Measurements from ENCODE around the gene SLIT3.

SLIT3 gene

DNA sequence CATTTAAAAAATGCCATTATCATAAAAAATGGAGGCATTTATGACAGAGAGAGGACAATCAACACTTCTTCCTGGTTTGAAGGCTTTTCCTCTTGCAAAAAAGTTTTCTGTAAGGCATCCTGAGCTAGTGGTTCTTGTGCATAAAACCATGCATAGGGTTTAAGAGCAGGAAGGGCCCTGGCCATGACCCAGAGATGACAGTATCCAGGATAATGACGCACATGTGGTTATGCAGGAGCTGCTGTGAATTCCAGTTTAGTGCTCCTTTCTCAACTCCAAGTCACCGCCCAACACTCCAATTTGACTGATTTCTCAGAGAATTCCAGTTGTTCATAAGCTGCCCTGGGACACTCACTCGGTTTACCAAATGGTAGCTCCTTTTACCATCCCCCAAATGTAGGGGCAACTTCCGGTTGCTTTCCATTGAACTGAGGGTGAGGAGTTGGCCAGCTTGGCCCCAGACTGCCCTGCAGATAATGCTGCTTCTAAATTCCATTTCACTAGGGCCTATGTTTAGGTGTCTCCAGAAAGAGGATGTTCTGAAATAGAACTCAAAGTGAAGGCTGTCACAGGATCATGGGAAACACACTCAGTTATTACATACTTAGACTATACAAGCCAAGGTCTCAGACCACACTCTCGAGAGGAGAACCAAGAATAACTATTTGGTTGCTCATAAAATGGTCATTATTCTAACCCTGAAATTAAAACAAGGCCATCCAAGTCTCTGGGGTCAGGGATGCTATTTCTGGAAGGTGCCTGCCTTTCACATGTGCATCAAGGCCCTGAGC lies 179.1 kb downstream of the SLIT3 start:
- DNase-seq: no peak
- Histone ChIP-seq H3K79me2 (ENCODE audit: insufficient read depth, low read length) (no peaks in the 10 kb centered on the region), H3K9me3 (ENCODE audit: insufficient read depth, low read length, severe bottlenecking) (no peaks in the 10 kb centered on the region), H3K4me1 (ENCODE audit: insufficient read depth, low read length) (no peaks in the 10 kb centered on the region), H3K4me2 (ENCODE audit: insufficient read depth, low read length) (no peak overlapping the region), H3K27me3 (ENCODE audit: insufficient read depth, low read length, poor library complexity) (peaks cover 5% of the 10 kb centered on the region), H3K4me3 (ENCODE audit: low read depth in 1 of 2, low read length in 2 of 2) (no peak overlapping the region), H2AFZ (ENCODE audit: low read depth, low read length) (no peak overlapping the region), H4K20me1 (ENCODE audit: insufficient read depth, low read length) (no peaks in the 10 kb centered on the region), H3K27ac (ENCODE audit: low read length) (no peak overlapping the region), H3K36me3 (ENCODE audit: insufficient read depth, low read length) (no peaks in the 10 kb centered on the region), H3K9ac (ENCODE audit: low read depth, low read length) (no peak overlapping the region)
- TF ChIP-seq, protein P1, sequence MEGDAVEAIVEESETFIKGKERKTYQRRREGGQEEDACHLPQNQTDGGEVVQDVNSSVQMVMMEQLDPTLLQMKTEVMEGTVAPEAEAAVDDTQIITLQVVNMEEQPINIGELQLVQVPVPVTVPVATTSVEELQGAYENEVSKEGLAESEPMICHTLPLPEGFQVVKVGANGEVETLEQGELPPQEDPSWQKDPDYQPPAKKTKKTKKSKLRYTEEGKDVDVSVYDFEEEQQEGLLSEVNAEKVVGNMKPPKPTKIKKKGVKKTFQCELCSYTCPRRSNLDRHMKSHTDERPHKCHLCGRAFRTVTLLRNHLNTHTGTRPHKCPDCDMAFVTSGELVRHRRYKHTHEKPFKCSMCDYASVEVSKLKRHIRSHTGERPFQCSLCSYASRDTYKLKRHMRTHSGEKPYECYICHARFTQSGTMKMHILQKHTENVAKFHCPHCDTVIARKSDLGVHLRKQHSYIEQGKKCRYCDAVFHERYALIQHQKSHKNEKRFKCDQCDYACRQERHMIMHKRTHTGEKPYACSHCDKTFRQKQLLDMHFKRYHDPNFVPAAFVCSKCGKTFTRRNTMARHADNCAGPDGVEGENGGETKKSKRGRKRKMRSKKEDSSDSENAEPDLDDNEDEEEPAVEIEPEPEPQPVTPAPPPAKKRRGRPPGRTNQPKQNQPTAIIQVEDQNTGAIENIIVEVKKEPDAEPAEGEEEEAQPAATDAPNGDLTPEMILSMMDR (IDR thresholded peaks at IDR 0.05; ENCODE audit: borderline replicate concordance, extremely low read depth, low read length, poor library complexity, severe bottlenecking): no peak
- no peak for TF ChIP-seq EZH2 (IDR thresholded peaks at IDR 0.05; ENCODE audit: borderline replicate concordance, low read depth, low read length, severe bottlenecking)
- ATAC-seq (ENCODE audit: insufficient read depth, low read depth): no peak

DNA sequence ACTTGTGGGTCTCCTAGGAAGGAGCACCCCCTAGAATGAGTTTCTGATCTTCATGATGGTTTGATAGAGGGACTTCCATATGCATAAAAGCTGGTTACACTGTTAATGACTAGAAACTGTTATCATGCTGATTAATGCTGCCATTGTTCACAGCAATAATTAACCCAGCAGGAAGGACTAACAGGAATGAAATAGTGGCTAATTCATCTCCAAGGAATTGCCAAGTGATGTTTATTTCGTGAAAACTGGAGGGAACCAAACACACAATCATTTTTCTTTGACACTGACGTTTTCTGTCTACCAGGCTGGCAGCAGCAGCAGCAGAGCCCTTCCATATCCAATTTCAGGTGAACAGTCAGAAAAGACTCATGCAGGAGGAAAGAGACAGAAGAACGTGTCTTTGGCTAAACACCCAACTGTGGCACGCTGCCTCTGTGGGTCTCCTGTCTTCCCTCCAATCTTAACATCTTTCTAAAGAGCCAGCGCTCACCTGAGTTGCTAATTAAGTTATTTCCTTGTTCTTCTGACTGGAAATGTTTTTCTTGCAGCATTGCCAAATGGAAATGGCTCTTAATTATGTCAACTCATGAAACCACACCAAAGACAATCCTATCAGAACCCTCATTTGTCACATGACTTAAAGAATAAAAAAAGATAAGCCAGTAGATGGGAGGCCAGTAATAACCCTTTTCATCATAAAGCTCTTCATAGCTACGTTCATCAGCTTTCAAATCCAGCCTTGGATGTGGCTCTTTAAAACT lies 181.5 kb downstream of the SLIT3 start:
- DNase-seq (no peak), ATAC-seq (ENCODE audit: insufficient read depth, low read depth) (no peak)
- no peaks in the 10 kb centered on the region for H3K79me2 ChIP-seq (ENCODE audit: insufficient read depth, low read length)
- no peak overlapping the region for H3K4me2 ChIP-seq (ENCODE audit: insufficient read depth, low read length)
- H3K9ac ChIP-seq (ENCODE audit: low read depth, low read length): no peak overlapping the region
- H3K4me3 ChIP-seq (ENCODE audit: low read depth in 1 of 2, low read length in 2 of 2): no peak overlapping the region
- TF ChIP-seq, protein P1 (IDR thresholded peaks at IDR 0.05; ENCODE audit: borderline replicate concordance, extremely low read depth, low read length, poor library complexity, severe bottlenecking): no peak
- no peak for TF ChIP-seq EZH2 (IDR thresholded peaks at IDR 0.05; ENCODE audit: borderline replicate concordance, low read depth, low read length, severe bottlenecking)
- no peaks in the 10 kb centered on the region for H3K4me1 ChIP-seq (ENCODE audit: insufficient read depth, low read length)
- no peak overlapping the region for H3K27ac ChIP-seq (ENCODE audit: low read length)
- H3K36me3 ChIP-seq (ENCODE audit: insufficient read depth, low read length): no peaks in the 10 kb centered on the region
- H4K20me1 ChIP-seq (ENCODE audit: insufficient read depth, low read length): no peaks in the 10 kb centered on the region
- H2AFZ ChIP-seq (ENCODE audit: low read depth, low read length): no peak overlapping the region
- no peaks in the 10 kb centered on the region for H3K27me3 ChIP-seq (ENCODE audit: insufficient read depth, low read length, poor library complexity)
- H3K9me3 ChIP-seq (ENCODE audit: insufficient read depth, low read length, severe bottlenecking): no peaks in the 10 kb centered on the region

DNA sequence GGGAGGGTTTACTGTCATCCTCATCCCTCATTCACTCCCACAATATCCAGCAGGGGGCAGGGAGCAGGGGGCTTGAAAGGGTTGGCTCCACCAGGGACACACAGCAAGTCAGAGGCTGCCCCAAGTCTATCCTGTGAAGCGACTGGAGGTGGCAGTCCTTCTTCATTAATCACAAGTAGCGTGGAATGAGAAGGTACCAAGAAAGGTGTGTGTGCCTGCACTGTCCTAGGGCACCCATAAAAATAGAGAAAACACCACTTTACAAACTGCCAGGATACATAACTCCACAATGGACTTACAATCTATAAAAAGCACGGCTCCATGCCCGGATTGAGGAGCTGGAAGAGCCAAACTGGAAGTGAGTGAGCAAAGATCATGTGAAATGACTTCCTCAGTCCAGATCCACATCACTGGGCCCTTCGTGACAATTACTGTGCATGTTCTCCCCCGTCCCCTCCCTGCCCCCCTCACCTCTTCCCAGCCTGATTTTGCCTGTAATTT lies 183.9 kb downstream of the SLIT3 start:
- no peak overlapping the region for H3K27ac ChIP-seq (ENCODE audit: low read length)
- ATAC-seq (ENCODE audit: insufficient read depth, low read depth) (no peak), DNase-seq (peak; percentile 6)

More for the DNA sequence above, 183.9 kb downstream of the SLIT3 start:
- H3K4me3 ChIP-seq (ENCODE audit: low read depth in 1 of 2, low read length in 2 of 2): no peak overlapping the region
- no peaks in the 10 kb centered on the region for H3K79me2 ChIP-seq (ENCODE audit: insufficient read depth, low read length)
- no peak overlapping the region for H3K4me2 ChIP-seq (ENCODE audit: insufficient read depth, low read length)
- no peaks in the 10 kb centered on the region for H3K4me1 ChIP-seq (ENCODE audit: insufficient read depth, low read length)
- H3K36me3 ChIP-seq (ENCODE audit: insufficient read depth, low read length): no peaks in the 10 kb centered on the region
- no peak overlapping the region for H2AFZ ChIP-seq (ENCODE audit: low read depth, low read length)
- H3K27me3 ChIP-seq (ENCODE audit: insufficient read depth, low read length, poor library complexity): no peaks in the 10 kb centered on the region
- H4K20me1 ChIP-seq (ENCODE audit: insufficient read depth, low read length): no peaks in the 10 kb centered on the region
- H3K9ac ChIP-seq (ENCODE audit: low read depth, low read length): no peak overlapping the region
- no peaks in the 10 kb centered on the region for H3K9me3 ChIP-seq (ENCODE audit: insufficient read depth, low read length, severe bottlenecking)
- TF ChIP-seq, protein P1 (IDR thresholded peaks at IDR 0.05; ENCODE audit: borderline replicate concordance, extremely low read depth, low read length, poor library complexity, severe bottlenecking): peak; percentile 13
- TF ChIP-seq EZH2 (IDR thresholded peaks at IDR 0.05; ENCODE audit: borderline replicate concordance, low read depth, low read length, severe bottlenecking): no peak

Data from DND-41 (cell line).